ENCODE measurements around the gene PSORS1C1.
A peak's percentile ranks its signal among the peaks of the same experiment; 100 is the strongest.
"Not testable (repeated sequence)": the region's sequence is repeated elsewhere in the genome, so short reads cannot be mapped to it uniquely, and the experiment has no call there.

The PSORS1C1 gene, protein sequence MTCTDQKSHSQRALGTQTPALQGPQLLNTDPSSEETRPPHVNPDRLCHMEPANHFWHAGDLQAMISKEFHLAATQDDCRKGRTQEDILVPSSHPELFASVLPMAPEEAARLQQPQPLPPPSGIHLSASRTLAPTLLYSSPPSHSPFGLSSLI

DNA sequence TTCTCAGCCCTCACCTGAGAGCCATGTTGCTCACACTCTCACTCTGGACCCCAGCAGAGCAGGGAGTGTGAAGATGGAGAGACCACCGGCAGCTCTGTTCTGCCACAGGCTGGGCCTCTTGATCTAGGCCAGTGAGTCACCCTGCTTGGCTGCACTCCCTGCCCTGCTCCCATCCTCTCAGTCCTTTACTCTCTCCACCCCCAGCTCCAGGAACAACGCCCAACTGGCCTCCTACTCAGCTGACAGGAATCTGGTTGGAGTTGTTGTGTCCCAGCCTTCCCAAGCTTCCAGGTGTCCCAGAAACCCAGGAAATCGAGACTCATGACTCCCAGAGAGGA lies at the start of gene PSORS1C1:
Gene PSORS1C1, plus strand, starts transcription at position 260 of the 338 bp plus-strand sequence. CDS start 14,833 bp downstream, outside the sequence.
- peak within 1 kb of the TSS; percentile 47 for H3K4me2 ChIP-seq (ENCODE audit: low read length)
- no peak within 1 kb of the TSS for H3K4me3 ChIP-seq (ENCODE audit: low read length)
- peaks cover 23% of the 10 kb centered on the region for H3K4me1 ChIP-seq (ENCODE audit: low read length)
- peaks cover 14% of the 10 kb centered on the region for H3K27me3 ChIP-seq (ENCODE audit: low read depth, low read length)
- TF ChIP-seq, protein P1, sequence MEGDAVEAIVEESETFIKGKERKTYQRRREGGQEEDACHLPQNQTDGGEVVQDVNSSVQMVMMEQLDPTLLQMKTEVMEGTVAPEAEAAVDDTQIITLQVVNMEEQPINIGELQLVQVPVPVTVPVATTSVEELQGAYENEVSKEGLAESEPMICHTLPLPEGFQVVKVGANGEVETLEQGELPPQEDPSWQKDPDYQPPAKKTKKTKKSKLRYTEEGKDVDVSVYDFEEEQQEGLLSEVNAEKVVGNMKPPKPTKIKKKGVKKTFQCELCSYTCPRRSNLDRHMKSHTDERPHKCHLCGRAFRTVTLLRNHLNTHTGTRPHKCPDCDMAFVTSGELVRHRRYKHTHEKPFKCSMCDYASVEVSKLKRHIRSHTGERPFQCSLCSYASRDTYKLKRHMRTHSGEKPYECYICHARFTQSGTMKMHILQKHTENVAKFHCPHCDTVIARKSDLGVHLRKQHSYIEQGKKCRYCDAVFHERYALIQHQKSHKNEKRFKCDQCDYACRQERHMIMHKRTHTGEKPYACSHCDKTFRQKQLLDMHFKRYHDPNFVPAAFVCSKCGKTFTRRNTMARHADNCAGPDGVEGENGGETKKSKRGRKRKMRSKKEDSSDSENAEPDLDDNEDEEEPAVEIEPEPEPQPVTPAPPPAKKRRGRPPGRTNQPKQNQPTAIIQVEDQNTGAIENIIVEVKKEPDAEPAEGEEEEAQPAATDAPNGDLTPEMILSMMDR (IDR thresholded peaks at IDR 0.05; ENCODE audit: low read depth, low read length): no peak
- no peak for TF ChIP-seq EZH2phosphoT487 (IDR thresholded peaks at IDR 0.05; ENCODE audit: low read depth)
- no peaks in the 10 kb centered on the region for H3K79me2 ChIP-seq (ENCODE audit: low read length)
- H3K9ac ChIP-seq (ENCODE audit: low read length): no peak within 1 kb of the TSS; the same call in 1 of the 2 replicates
- no peak within 1 kb of the TSS for H3K27ac ChIP-seq (ENCODE audit: low read length)
- H3K9me3 ChIP-seq (ENCODE audit: insufficient read depth, low read length): no peaks in the 10 kb centered on the region
- H3K36me3 ChIP-seq (replicated peaks; ENCODE audit: low read depth, low read length): no peaks in the 10 kb centered on the region
- H2AFZ ChIP-seq (ENCODE audit: low read depth, low read length): peak within 1 kb of the TSS; percentile 82
- H4K20me1 ChIP-seq (ENCODE audit: insufficient read depth, low read length): no peaks in the 10 kb centered on the region

DNA sequence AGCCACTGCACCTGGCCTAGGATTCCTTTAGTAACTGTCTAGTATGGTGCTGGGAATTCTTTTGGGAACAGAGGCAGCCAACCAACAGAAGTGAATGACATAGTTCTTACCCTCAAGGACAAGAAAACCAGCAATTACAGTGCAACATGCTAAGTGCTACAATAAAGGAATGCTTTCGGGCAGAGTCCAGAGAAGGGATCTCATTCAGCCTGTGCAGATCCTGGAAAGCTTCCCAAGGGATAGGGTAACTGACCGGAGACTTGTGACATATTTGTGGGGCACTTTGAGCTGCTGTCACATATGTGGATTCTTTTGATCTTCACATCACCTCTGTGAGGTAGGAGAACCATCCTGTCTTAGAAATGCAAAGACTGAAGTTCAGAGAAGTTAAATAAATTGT lies 49.0 kb upstream of the PSORS1C1 start:
- Histone ChIP-seq H3K9ac (ENCODE audit: low read length) (no peak overlapping the region), H3K9me3 (ENCODE audit: insufficient read depth, low read length) (no peaks in the 10 kb centered on the region), H3K4me2 (ENCODE audit: low read length) (no peak overlapping the region), H2AFZ (ENCODE audit: low read depth, low read length) (no peak overlapping the region), H3K4me1 (ENCODE audit: low read length) (0 out of 2 replicates have a peak, but pooled peaks cover 2% of the 10 kb centered on the region), H3K27ac (ENCODE audit: low read length) (no peak overlapping the region), H3K4me3 (ENCODE audit: low read length) (no peak overlapping the region), H3K79me2 (ENCODE audit: low read length) (no peaks in the 10 kb centered on the region), H3K36me3 (replicated peaks; ENCODE audit: low read depth, low read length) (no peaks in the 10 kb centered on the region), H3K27me3 (ENCODE audit: low read depth, low read length) (0 out of 2 replicates have a peak, but pooled peaks cover 6% of the 10 kb centered on the region), H4K20me1 (ENCODE audit: insufficient read depth, low read length) (no peaks in the 10 kb centered on the region)
- TF ChIP-seq EZH2phosphoT487 (IDR thresholded peaks at IDR 0.05; ENCODE audit: low read depth): no peak
- TF ChIP-seq, protein P1 (IDR thresholded peaks at IDR 0.05; ENCODE audit: low read depth, low read length): no peak

DNA sequence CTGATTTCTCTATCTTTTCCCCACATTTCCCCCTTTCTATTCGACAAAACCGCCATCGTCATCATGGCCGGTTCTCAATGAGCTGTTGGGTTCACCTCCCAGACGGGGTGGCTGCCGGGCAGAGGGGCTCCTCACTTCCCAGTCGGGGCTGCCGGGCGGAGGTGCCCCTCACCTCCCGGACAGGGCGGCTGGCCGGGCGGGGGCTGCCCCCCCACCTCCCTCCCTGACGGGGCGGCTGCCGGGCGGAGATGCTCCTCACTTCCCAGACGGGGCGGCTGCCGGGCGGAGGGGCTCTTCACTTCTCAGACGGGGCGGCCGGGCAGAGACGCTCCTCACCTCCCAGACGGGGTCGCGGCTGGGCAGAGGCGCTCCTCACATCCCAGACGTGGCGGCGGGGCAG lies 47.6 kb upstream of the PSORS1C1 start:
- not testable (repeated sequence) for H3K4me2 ChIP-seq (ENCODE audit: low read length); H3K9me3 ChIP-seq (ENCODE audit: insufficient read depth, low read length); H3K9ac ChIP-seq (ENCODE audit: low read length); H3K36me3 ChIP-seq (replicated peaks; ENCODE audit: low read depth, low read length); H3K4me3 ChIP-seq (ENCODE audit: low read length); H3K79me2 ChIP-seq (ENCODE audit: low read length); H4K20me1 ChIP-seq (ENCODE audit: insufficient read depth, low read length); H3K27me3 ChIP-seq (ENCODE audit: low read depth, low read length); H3K4me1 ChIP-seq (ENCODE audit: low read length); H2AFZ ChIP-seq (ENCODE audit: low read depth, low read length); H3K27ac ChIP-seq (ENCODE audit: low read length)

DNA sequence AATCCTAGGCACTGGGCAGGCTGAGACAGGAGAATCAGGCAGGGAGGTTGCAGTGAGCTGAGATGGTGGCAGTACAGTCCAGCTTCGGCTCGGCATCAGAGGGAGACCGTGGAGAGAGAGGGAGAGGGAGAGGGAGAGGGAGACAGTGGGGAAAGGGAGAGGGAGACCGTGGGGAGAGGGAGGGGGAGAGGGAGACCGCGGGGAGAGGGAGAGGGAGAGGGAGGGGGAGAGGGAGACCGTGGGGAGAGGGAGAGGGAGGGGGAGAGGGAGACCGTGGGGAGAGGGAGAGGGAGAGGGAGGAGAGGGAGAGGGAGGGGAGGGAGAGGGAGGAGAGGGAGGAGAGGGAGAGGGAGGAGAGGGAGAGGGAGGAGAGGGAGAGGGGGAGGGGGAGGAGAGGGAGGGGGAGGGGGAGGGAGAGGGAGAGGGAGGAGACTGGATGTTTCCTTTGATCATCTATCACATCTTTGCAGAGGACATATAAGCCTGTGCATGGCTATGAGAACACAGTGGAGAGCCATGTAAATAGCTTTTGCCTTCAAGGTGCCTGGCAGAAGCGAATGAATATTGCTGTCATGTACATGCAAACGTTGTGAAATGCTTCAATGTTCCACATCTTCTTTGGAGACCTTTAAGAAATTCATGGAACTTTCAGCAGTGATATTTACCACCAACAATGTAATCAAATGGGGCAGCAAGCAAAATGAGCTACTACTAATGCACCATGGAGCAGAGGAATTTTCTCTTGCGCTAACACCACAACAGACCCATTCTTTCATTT lies 46.5 kb upstream of the PSORS1C1 start:
- not testable (repeated sequence) for H4K20me1 ChIP-seq (ENCODE audit: insufficient read depth, low read length); H2AFZ ChIP-seq (ENCODE audit: low read depth, low read length); H3K9me3 ChIP-seq (ENCODE audit: insufficient read depth, low read length); H3K27me3 ChIP-seq (ENCODE audit: low read depth, low read length); H3K4me2 ChIP-seq (ENCODE audit: low read length); H3K9ac ChIP-seq (ENCODE audit: low read length); H3K36me3 ChIP-seq (replicated peaks; ENCODE audit: low read depth, low read length); H3K79me2 ChIP-seq (ENCODE audit: low read length); H3K27ac ChIP-seq (ENCODE audit: low read length); H3K4me1 ChIP-seq (ENCODE audit: low read length); H3K4me3 ChIP-seq (ENCODE audit: low read length)

DNA sequence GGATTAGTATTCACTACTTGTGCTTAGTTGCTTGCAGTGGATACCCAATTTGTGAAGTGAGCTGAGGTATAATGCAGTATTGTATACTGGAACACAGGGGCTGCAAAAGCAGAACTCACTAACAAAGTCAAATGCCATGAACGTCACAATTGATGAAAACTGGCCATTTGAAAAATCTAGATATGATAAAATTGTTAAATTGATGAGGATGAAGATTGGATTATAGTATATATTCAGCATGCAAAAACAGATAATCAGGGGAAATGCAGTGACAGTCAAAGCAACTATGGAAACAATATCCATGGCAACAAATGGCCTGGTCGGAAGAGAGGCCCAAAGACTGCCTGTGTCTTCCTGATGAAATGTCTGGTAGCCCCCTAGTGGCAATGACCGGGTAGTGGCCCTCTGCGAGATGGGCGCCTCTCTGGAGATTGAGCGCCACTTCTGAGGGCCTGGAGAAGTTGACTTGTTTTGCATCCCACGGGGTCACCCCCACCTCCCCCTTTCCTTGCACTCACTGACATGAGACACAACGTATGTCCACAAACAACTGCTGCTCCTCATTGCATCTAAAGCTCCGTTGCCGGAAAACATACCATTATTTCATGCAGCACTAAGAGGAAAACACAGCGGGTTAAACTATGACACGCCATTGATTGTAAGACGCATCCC lies 45.8 kb upstream of the PSORS1C1 start:
- H3K79me2 ChIP-seq (ENCODE audit: low read length): no peaks in the 10 kb centered on the region
- H3K27me3 ChIP-seq (ENCODE audit: low read depth, low read length): no peaks in the 10 kb centered on the region
- H3K4me1 ChIP-seq (ENCODE audit: low read length): peaks cover 7% of the 10 kb centered on the region
- no peaks in the 10 kb centered on the region for H3K9me3 ChIP-seq (ENCODE audit: insufficient read depth, low read length)
- H3K4me2 ChIP-seq (ENCODE audit: low read length): no peak overlapping the region
- no peak overlapping the region for H3K9ac ChIP-seq (ENCODE audit: low read length)
- no peak overlapping the region for H2AFZ ChIP-seq (ENCODE audit: low read depth, low read length)
- no peak overlapping the region for H3K27ac ChIP-seq (ENCODE audit: low read length)
- no peak overlapping the region for H3K4me3 ChIP-seq (ENCODE audit: low read length)
- H3K36me3 ChIP-seq (replicated peaks; ENCODE audit: low read depth, low read length): no peaks in the 10 kb centered on the region
- no peak for TF ChIP-seq EZH2phosphoT487 (IDR thresholded peaks at IDR 0.05; ENCODE audit: low read depth)
- TF ChIP-seq, protein P1 (IDR thresholded peaks at IDR 0.05; ENCODE audit: low read depth, low read length): peak; percentile 74
- no peaks in the 10 kb centered on the region for H4K20me1 ChIP-seq (ENCODE audit: insufficient read depth, low read length)

Measured in OCI-LY3 (cell line).